ENCODE data around the gene SMS.

- no peak for TF ChIP-seq CTCF (IDR thresholded peaks at IDR 0.05; ENCODE audit: low read depth, low read length, poor library complexity, severe bottlenecking)
- no peak for TF ChIP-seq EZH2phosphoT487 (IDR thresholded peaks at IDR 0.05; ENCODE audit: borderline replicate concordance, low read length)
Measured at GRCh38 chrX:21993265-21993664, 52.8 kb downstream of the SMS start.

All from DOHH2 (cell line).